Measurements from ENCODE around the gene UNK. TPM values are rescaled to one million over a fixed set of nuclear protein-coding genes. Genes with fewer than 3 reads are reported as not detected.
A peak's percentile ranks its signal among the peaks of the same experiment; 100 is the strongest.

Gene UNK
- total and polyA plus RNA-seq, 2 of the 13 experiments (the other 11 are each of a cell fraction or from before 2014, with no cell fraction given) = 31.6 to 33.0 TPM

DNA sequence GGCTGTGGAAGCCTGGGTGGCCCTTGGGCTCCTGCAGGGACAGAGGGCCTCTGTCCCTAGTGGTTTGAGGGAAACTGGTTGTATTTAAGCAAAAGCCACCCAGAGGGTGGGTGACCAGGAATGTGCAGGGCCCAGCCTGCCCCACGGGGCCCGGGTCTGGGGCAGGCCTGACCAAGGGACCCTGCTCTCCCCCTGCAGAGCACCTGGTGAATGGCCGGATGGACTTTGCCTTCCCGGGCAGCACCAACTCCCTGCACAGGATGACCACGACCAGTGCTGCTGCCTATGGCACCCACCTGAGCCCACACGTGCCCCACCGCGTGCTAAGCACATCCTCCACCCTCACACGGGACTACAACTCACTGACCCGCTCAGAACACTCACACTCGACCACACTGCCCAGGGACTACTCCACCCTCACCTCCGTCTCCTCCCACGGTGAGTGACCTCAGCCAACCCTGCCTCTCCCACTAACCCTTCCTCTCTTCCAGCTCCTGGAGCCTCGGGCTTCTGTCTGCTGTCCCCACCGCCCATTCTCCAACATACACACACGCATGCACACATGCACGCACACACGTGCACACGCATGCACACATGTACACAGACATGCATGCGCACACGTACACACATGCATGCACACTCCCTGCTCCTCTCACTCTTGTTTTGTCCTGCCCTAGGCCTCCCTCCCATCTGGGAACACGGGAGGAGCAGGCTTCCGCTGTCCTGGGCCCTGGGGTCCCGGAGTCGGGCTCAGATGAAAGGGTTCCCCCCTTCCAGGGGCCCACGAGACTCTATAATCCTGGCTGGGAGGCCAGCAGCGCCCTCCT is 30.0 kb upstream of the UNK start (continued):
- TF ChIP-seq MEIS2 (CRISPR knock-in tag; IDR thresholded peaks at IDR 0.05) (no peak; the same call in 1 of the 2 replicates), ZNF12 (CRISPR knock-in tag; IDR thresholded peaks at IDR 0.05) (no peak; the same call in 1 of the 2 replicates), ZNF367 (CRISPR knock-in tag; IDR thresholded peaks at IDR 0.05; ENCODE audit: borderline replicate concordance) (no peak), TAF15 (IDR thresholded peaks at IDR 0.05; ENCODE audit: low read depth, low read length, poor library complexity, severe bottlenecking) (no peak), IKZF4 (CRISPR knock-in tag; IDR thresholded peaks at IDR 0.05; ENCODE audit: borderline replicate concordance, low read depth, not compliant biosample characterization) (peak; percentile 94), MYNN (CRISPR knock-in tag; IDR thresholded peaks at IDR 0.05; ENCODE audit: low read depth) (no peak), ZNF260 (CRISPR knock-in tag; IDR thresholded peaks at IDR 0.05; ENCODE audit: borderline replicate concordance, low read depth) (no peak), MTF2 (CRISPR knock-in tag; IDR thresholded peaks at IDR 0.05; ENCODE audit: borderline replicate concordance) (no peak), CC2D1A (CRISPR knock-in tag; IDR thresholded peaks at IDR 0.05) (no peak), ZNF883 (CRISPR knock-in tag; IDR thresholded peaks at IDR 0.05; ENCODE audit: not compliant biosample characterization) (peak; percentile 81), NCOA5 (CRISPR knock-in tag; IDR thresholded peaks at IDR 0.05) (no peak), REL (CRISPR knock-in tag; conservative IDR thresholded peaks at IDR 0.05) (peak; percentile 64; the same call in 1 of the 2 replicates), CEBPB (IDR thresholded peaks at IDR 0.05; ENCODE audit: borderline replicate concordance, low read depth, low read length) (no peak), ZNF275 (CRISPR knock-in tag; IDR thresholded peaks at IDR 0.05; ENCODE audit: borderline replicate concordance) (no peak), SMC3 (IDR thresholded peaks at IDR 0.05; ENCODE audit: low read length) (no peak), ZNF292 (CRISPR knock-in tag; IDR thresholded peaks at IDR 0.05; ENCODE audit: borderline replicate concordance, low read depth) (0 out of 2 replicates have a peak, but pooled peaks have one; percentile 54), NCOA1 (CRISPR knock-in tag; IDR thresholded peaks at IDR 0.05) (no peak), ZNF780A (CRISPR knock-in tag; IDR thresholded peaks at IDR 0.05) (peak; percentile 75; the same call in 1 of the 2 replicates), ZMAT3 (CRISPR knock-in tag; conservative IDR thresholded peaks at IDR 0.05) (peak; percentile 90; the same call in 1 of the 2 replicates)
- TF ChIP-seq, protein P1, sequence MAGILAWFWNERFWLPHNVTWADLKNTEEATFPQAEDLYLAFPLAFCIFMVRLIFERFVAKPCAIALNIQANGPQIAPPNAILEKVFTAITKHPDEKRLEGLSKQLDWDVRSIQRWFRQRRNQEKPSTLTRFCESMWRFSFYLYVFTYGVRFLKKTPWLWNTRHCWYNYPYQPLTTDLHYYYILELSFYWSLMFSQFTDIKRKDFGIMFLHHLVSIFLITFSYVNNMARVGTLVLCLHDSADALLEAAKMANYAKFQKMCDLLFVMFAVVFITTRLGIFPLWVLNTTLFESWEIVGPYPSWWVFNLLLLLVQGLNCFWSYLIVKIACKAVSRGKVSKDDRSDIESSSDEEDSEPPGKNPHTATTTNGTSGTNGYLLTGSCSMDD (CRISPR knock-in tag; IDR thresholded peaks at IDR 0.05) = no peak; the same call in 1 of the 2 replicates
- TF ChIP-seq, protein P2, sequence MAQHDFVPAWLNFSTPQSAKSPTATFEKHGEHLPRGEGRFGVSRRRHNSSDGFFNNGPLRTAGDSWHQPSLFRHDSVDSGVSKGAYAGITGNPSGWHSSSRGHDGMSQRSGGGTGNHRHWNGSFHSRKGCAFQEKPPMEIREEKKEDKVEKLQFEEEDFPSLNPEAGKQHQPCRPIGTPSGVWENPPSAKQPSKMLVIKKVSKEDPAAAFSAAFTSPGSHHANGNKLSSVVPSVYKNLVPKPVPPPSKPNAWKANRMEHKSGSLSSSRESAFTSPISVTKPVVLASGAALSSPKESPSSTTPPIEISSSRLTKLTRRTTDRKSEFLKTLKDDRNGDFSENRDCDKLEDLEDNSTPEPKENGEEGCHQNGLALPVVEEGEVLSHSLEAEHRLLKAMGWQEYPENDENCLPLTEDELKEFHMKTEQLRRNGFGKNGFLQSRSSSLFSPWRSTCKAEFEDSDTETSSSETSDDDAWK (CRISPR knock-in tag; IDR thresholded peaks at IDR 0.05) = no peak

All from HepG2 (cell line).